Ovary (tissue), 9 donors: ENCODE measurements around the gene HEXD. TPM values are rescaled to one million over a fixed set of nuclear protein-coding genes. Genes with fewer than 3 reads are reported as not detected.
A peak's percentile ranks its signal among the peaks of the same experiment; 100 is the strongest.

ENCODE experiments used
- DNase-seq, 5 donors: peaks; one replicate each; pipeline ENCODE4 v3.0.0-alpha.2; 2019 to 2020
- H3K27ac ChIP-seq, 2 donors: fragments of 200-600 bp; one replicate each; pipeline versions ENCODE4 v1.5.1 to v1.8.0; 2019 to 2022
- H3K27me3 ChIP-seq: fragments of 200-600 bp; one replicate; pipeline ENCODE4 v1.8.0; 2022
- H3K36me3 ChIP-seq: fragments of 200-600 bp; sonication (generic); one replicate; pipeline ENCODE4 v1.5.1; 2019
- H3K4me1 ChIP-seq: one replicate; pipeline ENCODE4 v1.8.1; 2013; ENCODE audit warnings: mild to moderate bottlenecking, moderate library complexity; ENCODE audit not compliant: insufficient read depth
- H3K4me3 ChIP-seq: fragments of 200-600 bp; sonication (generic); one replicate; pipeline ENCODE4 v1.5.1; 2017
- H3K9me3 ChIP-seq, 2 donors: fragments of 200-600 bp in 1 of 2; sonication (generic) in 1 of 2; one replicate each; pipeline versions ENCODE4 v1.5.1 to v1.8.1; 2013 to 2019; ENCODE audit warnings: mild to moderate bottlenecking in 1 of 2, moderate library complexity in 1 of 2
- EP300 ChIP-seq: sonication (generic); formaldehyde crosslinking; IDR thresholded peaks from one replicate; pipeline ENCODE4 v1.6.1; 2017; ENCODE audit warnings: antibody characterized with exemption
- POLR2A ChIP-seq: fragments of 450-650 bp; IDR thresholded peaks from one replicate; pipeline ENCODE4 v1.6.1; 2017; ENCODE audit warnings: antibody characterized with exemption, mild to moderate bottlenecking, moderate library complexity
- WGBS, 3 donors: extraction: QIAGEN DNeasy Blood & Tissue Kit in 1 of 3; methylation state at CpG; one replicate each; pipeline versions ENCODE4 v1.1.5 to v1.1.7; 2013 to 2017; 5-methylcytosine and 5-hydroxymethylcytosine counted together
- intact Hi-C, 4 donors: fragments of 100-400 bp; cut with DNase I; formaldehyde crosslinking; loops; one replicate each; pipeline versions ENCODE4 v1.11.0 to v1.15.1; 2022 to 2023
- polyA plus RNA-seq, 2 donors: library from polyadenylated mRNA; stranded (reverse); fragments of 200-250 nt in 1 of 2; fragments of 350-450 nt in 1 of 2; fragmentation: Illumina TruSeq in 1 of 2; extraction: RNeasy Lipid Tissue Mini Kit (QIAGEN cat#74804) in 1 of 2; gene quantifications; one replicate each; pipeline ENCODE4 v1.2.3, GENCODE V29; 2013 to 2014
- total RNA-seq, 7 donors: library from RNA; depleted of rRNA in 2 of 7; stranded (reverse); fragments of >200 nt in 2 of 7; fragmentation: NEBNext Ultra II Directional in 3 of 7; extraction: Animal tissue kit (Norgen Biotek cat#: 25700) in 3 of 7; gene quantifications; one replicate each; pipeline versions ENCODE4 v1.1.0 to v1.2.4, GENCODE V29; 2016 to 2023
- TF ChIP-seq, protein P1 (sequence below), 3 donors: fragments of 450-650 bp in 2 of 3; fragments of 200-600 bp in 1 of 3; IDR thresholded peaks; one replicate each; pipeline versions ENCODE4 v1.5.1 to v1.8.0; 2016 to 2022; ENCODE audit warnings: antibody characterized with exemption in 3 of 3, mild to moderate bottlenecking in 1 of 3
- donor health status: DM: no; HTN: no; CAD: no; lungs with moderate emphysema.
- donor health status: DM: no; HTN: no; CAD: no.
- donor health status: Bipolar disorder and iron deficiency.
- donor health status: DM: yes; HTN: yes; CAD: no.
- donor health status: DM: no; HTN: no; CAD: no.
- donor health status: DM: yes; HTN: yes; CAD: no.

The HEXD gene
- total and polyA plus RNA-seq, 9 donors, result 8.7 to 74.7 (median 46.6) TPM

DNA sequence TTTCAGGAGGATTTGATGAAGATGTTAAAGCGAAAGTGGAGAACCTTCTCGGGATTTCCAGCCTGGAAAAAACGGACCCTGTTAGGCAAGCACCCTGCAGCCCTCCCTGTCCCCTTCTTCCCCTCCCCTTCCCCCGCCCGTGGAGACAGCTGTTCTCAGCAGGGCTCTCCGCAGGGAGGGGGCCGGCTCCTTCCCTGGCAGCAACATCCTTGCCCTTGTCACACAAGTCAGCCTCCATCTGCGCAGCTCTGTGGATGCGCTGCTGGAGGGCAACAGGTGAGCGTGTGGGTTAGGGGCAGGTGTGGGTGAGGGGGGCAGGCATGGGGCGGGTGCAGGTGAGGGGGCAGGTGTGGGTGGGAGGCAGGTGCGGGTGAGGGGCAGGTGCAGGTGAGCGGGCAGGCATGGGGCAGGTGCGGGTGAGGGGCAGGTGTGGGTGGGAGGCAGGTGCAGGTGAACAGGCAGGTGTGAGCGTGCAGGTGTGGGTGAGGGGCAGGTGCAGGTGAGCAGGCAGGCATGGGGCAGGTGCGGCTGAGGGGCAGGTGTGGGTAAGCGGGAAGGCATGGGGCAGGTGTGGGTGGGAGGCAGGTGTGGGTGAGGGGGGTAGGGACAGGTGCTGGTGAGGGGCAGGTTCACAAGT lies 23.0 kb downstream of the HEXD start:
- H3K4me1 ChIP-seq, result peaks cover 9% of the 10 kb centered on the region
- intact Hi-C loops, result no loop called here
- TF ChIP-seq EP300 (no peak), POLR2A (no peak)
- TF ChIP-seq, protein P1, sequence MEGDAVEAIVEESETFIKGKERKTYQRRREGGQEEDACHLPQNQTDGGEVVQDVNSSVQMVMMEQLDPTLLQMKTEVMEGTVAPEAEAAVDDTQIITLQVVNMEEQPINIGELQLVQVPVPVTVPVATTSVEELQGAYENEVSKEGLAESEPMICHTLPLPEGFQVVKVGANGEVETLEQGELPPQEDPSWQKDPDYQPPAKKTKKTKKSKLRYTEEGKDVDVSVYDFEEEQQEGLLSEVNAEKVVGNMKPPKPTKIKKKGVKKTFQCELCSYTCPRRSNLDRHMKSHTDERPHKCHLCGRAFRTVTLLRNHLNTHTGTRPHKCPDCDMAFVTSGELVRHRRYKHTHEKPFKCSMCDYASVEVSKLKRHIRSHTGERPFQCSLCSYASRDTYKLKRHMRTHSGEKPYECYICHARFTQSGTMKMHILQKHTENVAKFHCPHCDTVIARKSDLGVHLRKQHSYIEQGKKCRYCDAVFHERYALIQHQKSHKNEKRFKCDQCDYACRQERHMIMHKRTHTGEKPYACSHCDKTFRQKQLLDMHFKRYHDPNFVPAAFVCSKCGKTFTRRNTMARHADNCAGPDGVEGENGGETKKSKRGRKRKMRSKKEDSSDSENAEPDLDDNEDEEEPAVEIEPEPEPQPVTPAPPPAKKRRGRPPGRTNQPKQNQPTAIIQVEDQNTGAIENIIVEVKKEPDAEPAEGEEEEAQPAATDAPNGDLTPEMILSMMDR (IDR thresholded peaks at IDR 0.05), result no peak
- 36 to 54% (median 39%) methylated on average over 17 of the region's 17 CpGs for WGBS, 3 donors
- peak in 1 of 5 donors; percentile 51 for DNase-seq
- H3K9me3 ChIP-seq, result no peaks in the 10 kb centered on the region
- no peaks in the 10 kb centered on the region for H3K27me3 ChIP-seq
- H3K4me3 ChIP-seq, result no peak overlapping the region
- H3K27ac ChIP-seq, result no peak overlapping the region
- no peaks in the 10 kb centered on the region for H3K36me3 ChIP-seq

DNA sequence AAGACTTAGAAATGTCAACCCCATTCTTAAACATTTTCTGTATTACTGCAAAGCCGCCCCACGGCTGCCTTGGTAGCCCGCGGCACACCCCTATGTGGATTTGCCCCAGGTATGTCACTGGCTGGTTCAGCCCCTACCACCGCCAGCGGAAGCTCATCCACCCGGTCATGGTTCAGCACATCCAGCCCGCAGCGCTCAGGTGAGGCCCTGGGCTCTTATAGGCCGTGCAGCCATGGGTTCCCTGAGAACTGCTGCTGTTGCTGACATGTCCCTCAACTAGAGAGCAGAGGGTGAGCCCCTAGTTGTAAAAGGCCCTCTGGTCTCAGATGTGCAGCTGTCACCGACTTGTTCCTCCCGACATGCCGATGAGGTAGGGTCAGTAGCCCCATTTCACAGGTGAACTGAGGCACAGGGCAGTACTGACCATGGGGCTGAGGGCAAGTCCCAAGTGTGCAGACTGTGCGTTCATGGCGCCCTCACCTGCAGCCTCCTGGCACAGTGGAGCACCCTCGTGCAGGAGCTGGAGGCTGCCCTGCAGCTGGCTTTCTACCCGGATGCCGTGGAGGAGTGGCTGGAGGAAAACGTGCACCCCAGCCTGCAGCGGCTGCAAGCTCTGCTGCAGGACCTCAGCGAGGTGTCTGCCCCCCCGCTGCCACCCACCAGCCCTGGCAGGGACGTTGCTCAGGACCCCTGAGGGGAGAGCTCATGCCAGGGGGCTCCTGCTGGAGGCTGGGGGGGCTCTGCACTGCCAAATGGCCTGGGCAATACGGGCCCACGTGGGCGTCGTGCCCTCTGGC lies 23.7 kb downstream of the HEXD start:
- intact Hi-C loops, result no loop called here
- WGBS, 3 donors, result 75 to 82% (median 79%) methylated on average over 24 to 27 of the region's 27 CpGs
- TF ChIP-seq, protein P1 (IDR thresholded peaks at IDR 0.05), result no peak
- TF ChIP-seq EP300, result no peak
- TF ChIP-seq POLR2A, result no peak

DNA sequence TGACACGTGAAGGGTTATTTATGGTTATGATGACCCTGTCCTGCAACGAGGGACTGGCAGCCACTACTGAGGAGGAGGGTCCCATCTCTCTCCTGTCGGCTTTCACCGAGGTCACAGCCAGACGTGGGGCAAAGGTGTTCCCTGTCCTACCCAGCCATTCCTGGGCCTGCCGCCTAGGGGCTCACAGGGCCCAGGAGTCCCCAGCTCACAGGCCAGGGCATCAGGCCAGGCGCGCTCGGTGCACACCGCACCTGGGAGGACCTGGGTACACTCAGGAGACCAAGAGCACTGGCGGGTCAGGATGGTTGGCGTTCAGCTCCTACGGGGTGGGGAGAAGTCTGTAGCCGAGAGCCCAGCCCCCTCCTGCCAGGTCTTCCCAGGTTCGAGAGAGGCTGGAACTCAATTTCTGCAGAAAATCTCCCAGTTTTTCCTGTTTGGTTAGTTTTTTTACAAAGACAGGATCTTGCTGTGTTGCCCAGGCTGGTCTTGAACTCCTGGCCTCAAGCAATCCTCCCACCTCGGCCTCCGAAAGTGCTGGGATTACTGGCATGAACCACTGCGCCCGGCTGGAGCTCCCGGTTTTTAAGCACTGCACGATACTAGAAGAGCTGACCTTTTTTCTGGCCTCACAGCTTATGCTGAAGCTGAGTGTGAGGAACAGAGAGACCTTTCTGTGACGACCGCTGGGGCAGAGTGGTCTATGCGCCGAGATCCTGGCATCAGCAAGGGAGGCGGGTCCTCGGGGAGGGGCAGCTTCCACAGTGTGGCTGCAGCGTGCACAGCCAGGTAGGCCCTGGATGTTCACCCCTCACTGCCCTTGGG lies 24.7 kb downstream of the HEXD start:
- peaks cover 9% of the 10 kb centered on the region for H3K4me1 ChIP-seq
- no peaks in the 10 kb centered on the region for H3K36me3 ChIP-seq
- no peak for DNase-seq
- intact Hi-C loops, result no loop called here
- H3K4me3 ChIP-seq, result no peak overlapping the region
- 67 to 81% (median 77%) methylated on average over 28 of the region's 28 CpGs for WGBS, 3 donors
- H3K9me3 ChIP-seq, result no peaks in the 10 kb centered on the region
- no peak overlapping the region for H3K27ac ChIP-seq
- no peaks in the 10 kb centered on the region for H3K27me3 ChIP-seq
- TF ChIP-seq POLR2A (no peak), EP300 (no peak)
- TF ChIP-seq, protein P1 (IDR thresholded peaks at IDR 0.05), result no peak

More for the DNA sequence above, 23.7 kb downstream of the HEXD start:
- Histone ChIP-seq H3K27ac (no peak overlapping the region), H3K4me1 (peaks cover 9% of the 10 kb centered on the region), H3K4me3 (no peak overlapping the region), H3K27me3 (no peaks in the 10 kb centered on the region), H3K36me3 (no peaks in the 10 kb centered on the region), H3K9me3 (no peaks in the 10 kb centered on the region)
- no peak for DNase-seq

DNA sequence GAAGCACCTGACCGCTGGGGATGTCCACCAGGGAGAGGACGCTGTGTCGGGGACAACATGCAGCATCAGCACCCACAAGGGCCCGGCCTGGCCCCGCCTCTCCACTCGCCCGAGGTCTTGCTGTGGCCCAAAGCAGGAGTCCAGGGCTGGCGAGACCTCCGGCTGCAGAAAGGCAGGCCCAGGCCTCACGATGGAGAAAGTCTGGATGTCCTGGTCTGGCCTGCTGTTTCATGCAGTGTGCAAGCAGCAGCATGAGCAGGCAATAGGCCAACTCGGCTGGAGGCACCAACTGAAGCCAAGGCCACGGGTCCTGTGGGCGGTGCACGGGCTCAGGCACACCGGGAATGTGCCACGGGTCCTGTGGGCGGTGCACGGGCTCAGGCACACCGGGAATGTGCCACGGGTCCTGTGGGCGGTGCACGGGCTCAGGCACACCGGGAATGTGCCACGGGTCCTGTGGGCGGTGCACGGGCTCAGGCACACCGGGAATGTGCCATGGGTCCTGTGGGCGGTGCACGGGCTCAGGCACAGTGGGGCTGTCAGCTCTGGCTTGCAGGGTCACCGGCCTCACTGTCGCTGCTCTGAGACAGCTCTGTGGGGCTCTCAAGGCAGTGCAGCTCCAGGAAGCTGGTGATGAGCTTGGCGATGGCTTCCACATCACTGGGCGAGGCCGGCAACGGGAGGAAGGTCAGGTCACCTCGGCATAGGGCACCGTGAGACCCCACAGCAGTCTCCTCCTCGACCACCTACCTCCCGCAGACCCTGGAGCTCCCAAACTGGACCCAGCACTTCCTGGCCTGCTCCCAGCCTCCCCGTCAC lies 25.5 kb downstream of the HEXD start:
- H3K27me3 ChIP-seq, result no peaks in the 10 kb centered on the region
- no peak for TF ChIP-seq POLR2A
- TF ChIP-seq, protein P1 (IDR thresholded peaks at IDR 0.05), result no peak
- TF ChIP-seq EP300, result no peak
- DNase-seq, result peak; percentile 68 to 89 (median 84)
- intact Hi-C loops, result no loop called here
- H3K4me3 ChIP-seq, result no peak overlapping the region
- H3K4me1 ChIP-seq, result peaks cover 9% of the 10 kb centered on the region
- H3K9me3 ChIP-seq, result no peaks in the 10 kb centered on the region
- WGBS, 3 donors, result 38 to 63% (median 62%) methylated on average over 25 to 35 of the region's 40 CpGs
- no peak overlapping the region for H3K27ac ChIP-seq
- no peaks in the 10 kb centered on the region for H3K36me3 ChIP-seq
